SK-N-SH (cell line): ENCODE results near the gene APOBEC2. TPM values are rescaled to one million over a fixed set of nuclear protein-coding genes. Genes with fewer than 3 reads are reported as not detected.

ENCODE experiments used
- CTCF ChIA-PET: fragments of 300-600, 350-600 bp; formaldehyde crosslinking; extraction: SDS; loops from one replicate; lab custom pipeline; 2021; lab: Yijun Ruan, JAX
- POLR2A ChIA-PET: fragments of 350-600 bp; sonication (Branson Sonifier 250); formaldehyde crosslinking; extraction: SDS; loops from one replicate; lab custom pipeline; 2020; ENCODE audit warnings: antibody characterized with exemption, inconsistent platforms; lab: Yijun Ruan, JAX
- DNase-seq: peaks from one replicate; pipeline ENCODE4 v3.0.0; 2012
- H2AFZ ChIP-seq: fragments of 200-600 bp; sonication (generic); 2 replicates; pipeline ENCODE4 v1.8.1; 2016; ENCODE audit warnings: antibody characterized with exemption, mild to moderate bottlenecking, low read depth
- H3F3A ChIP-seq: fragments of 200-600 bp; sonication (generic); replicated peaks from 2 replicates; pipeline ENCODE3; 2016; ENCODE audit warnings: antibody characterized with exemption, mild to moderate bottlenecking; ENCODE audit not compliant: insufficient read depth
- H3K27ac ChIP-seq, 2 experiments: fragments of 200-500 bp in 1 of 2; fragments of 200-600 bp in 1 of 2; sonication (Bioruptor generic) in 1 of 2; sonication (generic), shearing (Covaris generic) in 1 of 2; 2 replicates each; pipeline versions ENCODE4 v1.5.1 to v1.6.1; 2014 to 2016; ENCODE audit warnings: low read depth in 2 of 2, inconsistent platforms in 1 of 2, low read length in 1 of 2, mild to moderate bottlenecking in 1 of 2, mixed read lengths in 1 of 2
- H3K27me3 ChIP-seq: fragments of 200-600 bp; sonication (generic), shearing (Covaris generic); 2 replicates; pipeline ENCODE4 v1.6.1; 2016; ENCODE audit warnings: mixed run types; ENCODE audit not compliant: insufficient read depth
- H3K36me3 ChIP-seq, 2 experiments: fragments of 200-500 bp in 1 of 2; fragments of 200-600 bp in 1 of 2; sonication (Bioruptor generic) in 1 of 2; sonication (generic) in 1 of 2; replicated peaks in 1 of 2; 2 replicates each; pipeline versions ENCODE3 to v1.5.1; 2014 to 2016; ENCODE audit warnings: low read length in 1 of 2, mild to moderate bottlenecking in 1 of 2; ENCODE audit not compliant: insufficient read depth in 2 of 2, control insufficient read depth in 1 of 2
- H3K4me1 ChIP-seq, 2 experiments: fragments of 200-500 bp in 1 of 2; fragments of 200-600 bp in 1 of 2; sonication (Bioruptor generic) in 1 of 2; sonication (generic), shearing (Covaris generic) in 1 of 2; 2 replicates each; pipeline versions ENCODE4 v1.5.1 to v1.6.1; 2014 to 2016; ENCODE audit warnings: low read depth in 1 of 2, low read length in 1 of 2, mixed run types in 1 of 2; ENCODE audit not compliant: insufficient read depth in 2 of 2, control insufficient read depth in 1 of 2
- H3K4me2 ChIP-seq: fragments of 200-600 bp; sonication (generic), shearing (Covaris generic); 2 replicates; pipeline ENCODE4 v1.6.1; 2017; ENCODE audit warnings: mixed run types
- H3K4me3 ChIP-seq, 2 experiments: fragments of 200-500 bp in 1 of 2; fragments of 200-600 bp in 1 of 2; sonication (Bioruptor generic) in 1 of 2; sonication (generic), shearing (Covaris generic) in 1 of 2; 2 replicates each; pipeline versions ENCODE4 v1.5.1 to v1.8.1; 2014 to 2016; ENCODE audit warnings: low read depth in 2 of 2, inconsistent platforms in 1 of 2, low read length in 1 of 2, mild to moderate bottlenecking in 1 of 2, mixed read lengths in 1 of 2, moderate library complexity in 1 of 2
- H3K79me2 ChIP-seq: fragments of 200-600 bp; sonication (generic); 2 replicates; pipeline ENCODE4 v1.8.1; 2017; ENCODE audit warnings: mild to moderate bottlenecking; ENCODE audit not compliant: insufficient read depth
- H3K9ac ChIP-seq: fragments of 200-600 bp; sonication (generic); 2 replicates; pipeline ENCODE4 v1.6.1; 2017; ENCODE audit warnings: mixed run types
- H3K9me2 ChIP-seq: fragments of 200-600 bp; sonication (generic); 2 replicates; pipeline ENCODE4 v1.6.1; 2017; ENCODE audit warnings: mixed run types
- H3K9me3 ChIP-seq: fragments of 200-600 bp; sonication (generic); 2 replicates; pipeline ENCODE4 v1.6.1; 2017; ENCODE audit warnings: mixed run types, mild to moderate bottlenecking, moderate library complexity
- H4K20me1 ChIP-seq: fragments of 200-600 bp; sonication (generic); 2 replicates; pipeline ENCODE4 v1.6.1; 2017; ENCODE audit warnings: mild to moderate bottlenecking, mixed run types; ENCODE audit not compliant: insufficient read depth
- ELF1 ChIP-seq: IDR thresholded peaks from 2 replicates; pipeline ENCODE4 v1.4.0; 2012
- MAX ChIP-seq: IDR thresholded peaks from 2 replicates; pipeline ENCODE4 v1.4.0; 2012; ENCODE audit warnings: low read depth
- MEF2A ChIP-seq: IDR thresholded peaks from 2 replicates; pipeline ENCODE4 v1.4.0; 2012; ENCODE audit warnings: low read depth, borderline replicate concordance
- NFIC ChIP-seq: IDR thresholded peaks from 2 replicates; pipeline ENCODE4 v1.4.0; 2012; ENCODE audit warnings: borderline replicate concordance
- POLR2AphosphoS5 ChIP-seq: IDR thresholded peaks from 2 replicates; pipeline ENCODE4 v1.6.1; 2012; ENCODE audit warnings: low read depth, low read length
- RAD21 ChIP-seq: IDR thresholded peaks from 2 replicates; pipeline ENCODE4 v1.6.1; 2012; ENCODE audit warnings: mild to moderate bottlenecking, low read length
- RCOR1 ChIP-seq: fragments of 150-350 bp; IDR thresholded peaks from 2 replicates; pipeline ENCODE4 v1.6.1; 2017; ENCODE audit warnings: antibody characterized with exemption, low read length
- RXRA ChIP-seq: IDR thresholded peaks from 2 replicates; pipeline ENCODE4 v1.4.0; 2012; ENCODE audit warnings: low read depth, mild to moderate bottlenecking, borderline replicate concordance
- SIN3A ChIP-seq: IDR thresholded peaks from 2 replicates; pipeline ENCODE4 v1.6.1; 2012; ENCODE audit warnings: low read depth, mild to moderate bottlenecking, low read length, moderate library complexity, borderline replicate concordance
- SMC3 ChIP-seq: IDR thresholded peaks from 2 replicates; pipeline ENCODE4 v1.6.1; 2012; ENCODE audit warnings: low read depth, low read length, improper control_type of control experiment
- TCF12 ChIP-seq: IDR thresholded peaks from 2 replicates; pipeline ENCODE4 v1.4.0; 2012
- ZBTB33 ChIP-seq: IDR thresholded peaks from 2 replicates; pipeline ENCODE4 v1.4.0; 2012; ENCODE audit warnings: low read depth, borderline replicate concordance
- polyA plus RNA-seq, 3 experiments: library from polyadenylated mRNA; depleted of rRNA; stranded (reverse); fragments of >200 nt; gene quantifications; 2 replicates each; pipeline ENCODE4 v1.2.3, GENCODE V29; 2012
- TF ChIP-seq, protein P1 (sequence below): fragments of 150-350 bp; IDR thresholded peaks from 2 replicates; pipeline ENCODE4 v1.6.1; 2016; ENCODE audit warnings: mild to moderate bottlenecking, low read depth, low read length
- TF ChIP-seq, protein P2 (sequence below): IDR thresholded peaks from 2 replicates; pipeline ENCODE4 v1.4.0; 2012; ENCODE audit warnings: low read depth, borderline replicate concordance
- TF ChIP-seq, protein P3 (sequence below): IDR thresholded peaks from 2 replicates; pipeline ENCODE4; 2012

The APOBEC2 gene
- polyA plus RNA-seq, 1 of the 3 experiments (the other 2 are of a cell fraction) = not detected

DNA sequence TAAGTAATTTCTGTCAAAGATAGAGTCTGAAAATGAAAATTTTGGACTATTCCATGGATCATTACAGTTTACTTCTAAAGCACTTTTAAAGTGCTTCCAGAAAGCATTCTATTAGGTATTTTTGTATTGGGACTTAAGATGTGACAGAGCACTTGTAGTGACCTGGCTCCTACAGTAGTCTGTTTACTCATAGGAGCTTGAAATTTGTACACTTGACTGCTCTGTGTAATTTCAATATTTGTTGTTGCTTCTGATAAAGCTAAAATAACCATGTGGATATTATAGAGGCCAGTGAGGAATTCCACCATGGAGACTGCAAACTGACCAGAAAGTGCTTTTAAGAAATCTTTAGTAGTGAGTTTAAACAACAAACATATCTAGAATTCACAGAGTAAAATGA, 30.1 kb downstream of the APOBEC2 start:
- POLR2A ChIA-PET = no interaction called here
- no peaks in the 10 kb centered on the region for H3K27me3 ChIP-seq
- DNase-seq = no peak
- no peak overlapping the region for H3K4me2 ChIP-seq
- TF ChIP-seq, protein P1, sequence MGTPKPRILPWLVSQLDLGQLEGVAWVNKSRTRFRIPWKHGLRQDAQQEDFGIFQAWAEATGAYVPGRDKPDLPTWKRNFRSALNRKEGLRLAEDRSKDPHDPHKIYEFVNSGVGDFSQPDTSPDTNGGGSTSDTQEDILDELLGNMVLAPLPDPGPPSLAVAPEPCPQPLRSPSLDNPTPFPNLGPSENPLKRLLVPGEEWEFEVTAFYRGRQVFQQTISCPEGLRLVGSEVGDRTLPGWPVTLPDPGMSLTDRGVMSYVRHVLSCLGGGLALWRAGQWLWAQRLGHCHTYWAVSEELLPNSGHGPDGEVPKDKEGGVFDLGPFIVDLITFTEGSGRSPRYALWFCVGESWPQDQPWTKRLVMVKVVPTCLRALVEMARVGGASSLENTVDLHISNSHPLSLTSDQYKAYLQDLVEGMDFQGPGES = no peak
- TF ChIP-seq MEF2A (no peak), MAX (no peak), POLR2AphosphoS5 (no peak), ELF1 (no peak), TCF12 (no peak), RAD21 (no peak), RCOR1 (no peak), SIN3A (no peak), NFIC (no peak), SMC3 (no peak), RXRA (no peak), ZBTB33 (no peak)
- TF ChIP-seq, protein P2, sequence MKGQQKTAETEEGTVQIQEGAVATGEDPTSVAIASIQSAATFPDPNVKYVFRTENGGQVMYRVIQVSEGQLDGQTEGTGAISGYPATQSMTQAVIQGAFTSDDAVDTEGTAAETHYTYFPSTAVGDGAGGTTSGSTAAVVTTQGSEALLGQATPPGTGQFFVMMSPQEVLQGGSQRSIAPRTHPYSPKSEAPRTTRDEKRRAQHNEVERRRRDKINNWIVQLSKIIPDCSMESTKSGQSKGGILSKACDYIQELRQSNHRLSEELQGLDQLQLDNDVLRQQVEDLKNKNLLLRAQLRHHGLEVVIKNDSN = no peak
- TF ChIP-seq, protein P3, sequence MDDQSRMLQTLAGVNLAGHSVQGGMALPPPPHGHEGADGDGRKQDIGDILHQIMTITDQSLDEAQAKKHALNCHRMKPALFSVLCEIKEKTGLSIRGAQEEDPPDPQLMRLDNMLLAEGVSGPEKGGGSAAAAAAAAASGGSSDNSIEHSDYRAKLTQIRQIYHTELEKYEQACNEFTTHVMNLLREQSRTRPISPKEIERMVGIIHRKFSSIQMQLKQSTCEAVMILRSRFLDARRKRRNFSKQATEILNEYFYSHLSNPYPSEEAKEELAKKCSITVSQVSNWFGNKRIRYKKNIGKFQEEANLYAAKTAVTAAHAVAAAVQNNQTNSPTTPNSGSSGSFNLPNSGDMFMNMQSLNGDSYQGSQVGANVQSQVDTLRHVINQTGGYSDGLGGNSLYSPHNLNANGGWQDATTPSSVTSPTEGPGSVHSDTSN = no peak
- H4K20me1 ChIP-seq = peaks cover 21% of the 10 kb centered on the region
- H2AFZ ChIP-seq = no peak overlapping the region
- no peak overlapping the region for H3K4me3 ChIP-seq
- H3K9me2 ChIP-seq = no peaks in the 10 kb centered on the region
- no peaks in the 10 kb centered on the region for H3F3A ChIP-seq
- CTCF ChIA-PET = interaction anchor here (0.8 to 1.5 kb wide), 4 partner anchors 9 to 285 kb away, joined by 3 read pairs; no protein-coding TSS in a partner anchor
- H3K79me2 ChIP-seq = peaks cover 85% of the 10 kb centered on the region
- H3K9ac ChIP-seq = no peak overlapping the region
- no peak overlapping the region for H3K27ac ChIP-seq
- peaks cover 0 to 5% of the 10 kb centered on the region in 2 experiments; a peak in 2 of 4 replicates for H3K4me1 ChIP-seq
- H3K9me3 ChIP-seq = no peaks in the 10 kb centered on the region
- H3K36me3 ChIP-seq = peaks cover 80 to 86% of the 10 kb centered on the region in 2 experiments
